Left ventricle myocardium inferior (tissue), 1 donor: ENCODE data around the gene SCFD2. TPM values are rescaled to one million over a fixed set of nuclear protein-coding genes. Genes with fewer than 3 reads are reported as not detected.
A peak's percentile ranks its signal among the peaks of the same experiment; 100 is the strongest.

Source experiments
- DNase-seq: peaks from one replicate; pipeline ENCODE4 v3.0.0-alpha.2; 2020
- H3K27ac ChIP-seq: fragments of 200-600 bp; replicated peaks from 2 replicates; pipeline ENCODE4 v1.8.0; 2021
- H3K27me3 ChIP-seq: fragments of 200-600 bp; 2 replicates; pipeline ENCODE4 v1.8.0; 2021; ENCODE audit warnings: low read depth
- H3K36me3 ChIP-seq: fragments of 200-600 bp; 2 replicates; pipeline ENCODE4 v1.8.0; 2021
- H3K4me1 ChIP-seq: fragments of 200-600 bp; 2 replicates; pipeline ENCODE4 v1.8.0; 2021
- H3K4me3 ChIP-seq: fragments of 200-600 bp; 2 replicates; pipeline ENCODE4 v1.8.0; 2021; ENCODE audit warnings: mild to moderate bottlenecking, moderate library complexity
- H3K9me3 ChIP-seq: fragments of 200-600 bp; replicated peaks from 2 replicates; pipeline ENCODE4 v1.8.0; 2021
- intact Hi-C: fragments of 100-400 bp; cut with micrococcal nuclease; formaldehyde crosslinking; loops from one replicate; pipeline ENCODE4 v1.11.0; 2022
- total RNA-seq: library from RNA; stranded (reverse); fragmentation: NEBNext Ultra II Directional; extraction: Animal tissue kit (Norgen Biotek cat#: 25700); gene quantifications from one replicate; pipeline ENCODE4 v1.2.1, GENCODE V29; 2021
- TF ChIP-seq, protein P1 (sequence below): fragments of 200-600 bp; IDR thresholded peaks from 2 replicates; pipeline ENCODE4 v1.8.0; 2021; ENCODE audit warnings: antibody characterized with exemption, mild to moderate bottlenecking, borderline replicate concordance
- donor health status: DM: no; HTN: yes; CAD: no; lungs with severe emphysema.

The SCFD2 gene
- total RNA-seq, 1 donor from 2014 or later: 9.3 TPM

DNA sequence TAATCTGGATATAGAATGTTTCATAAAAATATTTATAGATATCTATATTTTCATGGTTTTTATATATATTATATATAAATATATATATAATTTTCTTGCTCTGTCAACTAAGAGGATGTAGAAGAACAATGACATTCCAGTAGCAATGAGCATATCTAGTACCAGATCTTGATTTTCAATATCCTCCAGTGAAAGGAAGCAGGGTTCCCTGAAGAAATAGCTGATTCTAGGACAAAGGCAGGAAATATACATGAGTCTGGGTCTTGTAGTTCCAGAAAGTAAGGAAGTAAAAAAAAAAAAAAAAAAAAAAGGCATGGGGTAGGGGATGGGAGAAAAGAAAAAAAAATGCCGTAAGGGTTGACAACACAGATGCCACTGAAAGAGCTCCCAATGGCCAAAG is 262.4 kb downstream of the SCFD2 start:
- TF ChIP-seq, protein P1, sequence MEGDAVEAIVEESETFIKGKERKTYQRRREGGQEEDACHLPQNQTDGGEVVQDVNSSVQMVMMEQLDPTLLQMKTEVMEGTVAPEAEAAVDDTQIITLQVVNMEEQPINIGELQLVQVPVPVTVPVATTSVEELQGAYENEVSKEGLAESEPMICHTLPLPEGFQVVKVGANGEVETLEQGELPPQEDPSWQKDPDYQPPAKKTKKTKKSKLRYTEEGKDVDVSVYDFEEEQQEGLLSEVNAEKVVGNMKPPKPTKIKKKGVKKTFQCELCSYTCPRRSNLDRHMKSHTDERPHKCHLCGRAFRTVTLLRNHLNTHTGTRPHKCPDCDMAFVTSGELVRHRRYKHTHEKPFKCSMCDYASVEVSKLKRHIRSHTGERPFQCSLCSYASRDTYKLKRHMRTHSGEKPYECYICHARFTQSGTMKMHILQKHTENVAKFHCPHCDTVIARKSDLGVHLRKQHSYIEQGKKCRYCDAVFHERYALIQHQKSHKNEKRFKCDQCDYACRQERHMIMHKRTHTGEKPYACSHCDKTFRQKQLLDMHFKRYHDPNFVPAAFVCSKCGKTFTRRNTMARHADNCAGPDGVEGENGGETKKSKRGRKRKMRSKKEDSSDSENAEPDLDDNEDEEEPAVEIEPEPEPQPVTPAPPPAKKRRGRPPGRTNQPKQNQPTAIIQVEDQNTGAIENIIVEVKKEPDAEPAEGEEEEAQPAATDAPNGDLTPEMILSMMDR: no peak
- H3K4me3 ChIP-seq: no peak overlapping the region
- peak overlapping the region; percentile 71 for H3K27ac ChIP-seq
- peaks cover 6% of the 10 kb centered on the region for H3K9me3 ChIP-seq
- DNase-seq: no peak
- intact Hi-C loops: no loop called here
- H3K27me3 ChIP-seq: no peaks in the 10 kb centered on the region
- H3K4me1 ChIP-seq: peaks cover 36% of the 10 kb centered on the region
- H3K36me3 ChIP-seq: no peaks in the 10 kb centered on the region

DNA sequence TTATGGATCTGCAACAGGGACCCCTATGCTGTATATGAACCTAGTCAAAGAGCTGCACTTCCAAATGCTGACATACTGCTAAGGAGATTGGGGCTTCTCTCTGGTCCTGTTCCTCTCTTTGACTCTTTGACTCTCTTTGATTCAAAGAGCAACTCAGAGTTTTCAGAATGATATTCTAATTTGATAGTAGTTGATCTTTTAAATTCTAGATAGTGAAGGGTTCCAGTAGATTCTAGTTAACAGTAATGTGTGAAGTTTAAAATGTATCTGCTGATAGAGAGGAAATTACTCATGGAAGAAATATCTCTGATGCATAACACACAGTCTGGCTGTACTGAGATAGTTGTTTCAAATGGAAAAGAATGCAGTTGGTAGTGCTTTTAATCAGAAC is 264.7 kb downstream of the SCFD2 start:
- H3K27me3 ChIP-seq: no peaks in the 10 kb centered on the region
- no peak overlapping the region for H3K4me3 ChIP-seq
- H3K27ac ChIP-seq: peak overlapping the region; percentile 19
- intact Hi-C loops: no loop called here
- no peak for DNase-seq
- H3K36me3 ChIP-seq: no peaks in the 10 kb centered on the region
- peaks cover 36% of the 10 kb centered on the region for H3K4me1 ChIP-seq
- H3K9me3 ChIP-seq: peaks cover 3% of the 10 kb centered on the region
- TF ChIP-seq, protein P1: no peak

DNA sequence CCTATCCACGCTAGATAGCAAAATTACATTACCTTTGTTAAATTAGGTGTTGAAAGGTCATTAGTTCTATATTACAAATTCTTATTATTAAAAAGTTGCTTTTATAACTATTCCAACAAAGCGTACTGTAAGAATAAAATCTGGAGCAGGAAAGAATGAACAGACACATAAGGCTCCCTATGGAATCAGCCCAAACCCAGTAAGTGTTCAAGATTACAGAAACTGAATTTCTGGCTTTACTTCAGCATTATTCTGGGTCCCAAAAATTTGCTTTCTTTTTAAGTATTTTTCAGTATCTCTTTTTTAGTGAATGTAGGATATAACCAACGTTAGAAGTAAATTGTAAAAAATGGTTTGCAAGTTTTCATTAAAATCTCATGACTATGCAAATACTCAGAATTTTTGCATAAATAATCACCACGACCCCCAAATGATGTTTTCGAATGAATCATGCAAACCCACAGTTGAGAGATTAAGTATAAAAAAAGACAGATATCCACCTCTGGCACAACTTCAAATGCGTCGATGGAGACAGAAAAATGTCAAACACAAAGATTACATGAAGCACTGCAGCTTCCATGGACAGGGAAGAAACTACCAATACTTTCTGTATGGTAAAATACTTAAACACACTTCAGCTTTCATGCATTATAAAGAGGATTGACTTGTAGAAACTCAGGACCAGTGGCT is 265.2 kb downstream of the SCFD2 start:
- peak overlapping the region; percentile 19 for H3K27ac ChIP-seq
- H3K9me3 ChIP-seq: peaks cover 3% of the 10 kb centered on the region
- intact Hi-C loops: no loop called here
- TF ChIP-seq, protein P1: no peak
- H3K4me1 ChIP-seq: peaks cover 36% of the 10 kb centered on the region
- no peaks in the 10 kb centered on the region for H3K27me3 ChIP-seq
- DNase-seq: no peak
- H3K4me3 ChIP-seq: no peak overlapping the region
- H3K36me3 ChIP-seq: no peaks in the 10 kb centered on the region

DNA sequence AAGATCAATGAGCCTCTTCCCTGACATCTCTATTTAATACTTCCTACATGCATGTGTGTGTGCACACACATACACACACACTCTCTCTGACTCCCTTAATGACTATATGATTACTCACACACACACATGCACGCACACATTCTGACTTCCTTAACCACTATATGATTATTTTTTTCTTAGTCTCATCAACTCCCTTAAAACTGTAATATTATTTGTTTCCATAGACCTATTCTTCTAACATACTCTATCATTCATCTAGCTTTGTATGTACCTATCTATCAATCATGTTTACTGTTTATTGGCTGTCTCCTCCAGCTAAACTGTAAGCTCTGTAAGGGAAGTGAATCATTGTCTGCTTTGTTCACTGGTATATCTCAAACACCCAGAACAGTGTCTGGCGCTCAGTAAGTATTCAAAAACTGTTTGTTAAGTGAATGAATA is 267.2 kb downstream of the SCFD2 start:
- Histone ChIP-seq H3K9me3 (peaks cover 3% of the 10 kb centered on the region), H3K4me3 (no peak overlapping the region), H3K27ac (no peak overlapping the region), H3K4me1 (peaks cover 27% of the 10 kb centered on the region), H3K27me3 (no peaks in the 10 kb centered on the region), H3K36me3 (no peaks in the 10 kb centered on the region)
- intact Hi-C loops: no loop called here
- no peak for DNase-seq
- TF ChIP-seq, protein P1: no peak

DNA sequence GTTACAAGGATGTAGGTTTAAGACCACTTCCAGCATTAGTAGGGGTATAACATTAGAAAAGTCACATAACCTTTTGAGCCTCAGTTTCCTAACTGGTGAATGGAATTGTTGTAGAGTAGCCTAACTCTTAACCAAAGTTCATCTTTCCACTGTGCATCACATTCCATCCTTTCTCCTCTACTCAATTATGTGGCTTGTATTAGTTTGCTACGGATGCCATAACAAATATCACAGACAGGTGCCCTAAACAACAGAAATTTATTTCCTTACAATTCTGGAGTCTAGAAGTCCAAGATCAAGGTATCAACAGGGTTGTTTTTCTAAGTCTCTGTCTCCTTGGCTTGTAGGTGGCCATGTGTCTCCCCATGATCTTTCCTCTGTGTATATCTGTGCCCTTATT is 271.8 kb downstream of the SCFD2 start:
- TF ChIP-seq, protein P1: no peak
- intact Hi-C loops: no loop called here
- Histone ChIP-seq H3K9me3 (peaks cover 3% of the 10 kb centered on the region), H3K36me3 (no peaks in the 10 kb centered on the region), H3K27me3 (no peaks in the 10 kb centered on the region), H3K4me1 (peaks cover 20% of the 10 kb centered on the region), H3K4me3 (no peak overlapping the region), H3K27ac (no peak overlapping the region)
- DNase-seq: no peak
